Caki2 (cell line): ENCODE measurements around the gene GATB. TPM values are rescaled to one million over a fixed set of nuclear protein-coding genes. Genes with fewer than 3 reads are reported as not detected.
A peak's percentile ranks its signal among the peaks of the same experiment; 100 is the strongest.

Experiments used
- DNase-seq: peaks from one replicate; pipeline ENCODE4 v3.0.0-alpha.2; 2015; ENCODE audit warnings: low read depth
- in situ Hi-C: cut with HindIII; loops from 2 replicates; pipeline ENCODE4 v1.10.0; 2016; ENCODE audit warnings: low sequenced_read_pairs, low pct_unique_long_range_greater_than_20kb, mixed read lengths
- total RNA-seq: library from RNA; depleted of rRNA; stranded (reverse); fragments of >200 nt; shearing (Covaris generic); gene quantifications from 2 replicates; pipeline ENCODE4 v1.2.3, GENCODE V29; 2014; ENCODE audit warnings: low replicate concordance

Gene GATB
- total RNA-seq, 1 experiment from 2014 or later: 41.2 TPM

GRCh38 chr4:151689211-151689991 lies 71.4 kb downstream of the GATB start:
- DNase-seq: no peak
- in situ Hi-C loops: no loop called here

DNA sequence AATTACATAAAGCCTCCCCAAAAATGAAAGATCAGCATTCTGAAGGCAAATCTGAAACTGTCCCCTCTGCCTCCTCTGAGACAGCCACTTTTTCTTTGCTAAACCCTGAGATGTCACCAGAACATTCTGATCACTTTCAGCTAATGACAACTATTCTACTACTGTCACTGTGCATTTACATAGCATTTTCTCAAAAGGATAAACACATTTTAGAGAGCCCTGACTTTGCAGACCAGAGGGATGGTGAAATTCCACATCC lies 72.1 kb downstream of the GATB start:
- in situ Hi-C loops: no loop called here
- DNase-seq: no peak

DNA sequence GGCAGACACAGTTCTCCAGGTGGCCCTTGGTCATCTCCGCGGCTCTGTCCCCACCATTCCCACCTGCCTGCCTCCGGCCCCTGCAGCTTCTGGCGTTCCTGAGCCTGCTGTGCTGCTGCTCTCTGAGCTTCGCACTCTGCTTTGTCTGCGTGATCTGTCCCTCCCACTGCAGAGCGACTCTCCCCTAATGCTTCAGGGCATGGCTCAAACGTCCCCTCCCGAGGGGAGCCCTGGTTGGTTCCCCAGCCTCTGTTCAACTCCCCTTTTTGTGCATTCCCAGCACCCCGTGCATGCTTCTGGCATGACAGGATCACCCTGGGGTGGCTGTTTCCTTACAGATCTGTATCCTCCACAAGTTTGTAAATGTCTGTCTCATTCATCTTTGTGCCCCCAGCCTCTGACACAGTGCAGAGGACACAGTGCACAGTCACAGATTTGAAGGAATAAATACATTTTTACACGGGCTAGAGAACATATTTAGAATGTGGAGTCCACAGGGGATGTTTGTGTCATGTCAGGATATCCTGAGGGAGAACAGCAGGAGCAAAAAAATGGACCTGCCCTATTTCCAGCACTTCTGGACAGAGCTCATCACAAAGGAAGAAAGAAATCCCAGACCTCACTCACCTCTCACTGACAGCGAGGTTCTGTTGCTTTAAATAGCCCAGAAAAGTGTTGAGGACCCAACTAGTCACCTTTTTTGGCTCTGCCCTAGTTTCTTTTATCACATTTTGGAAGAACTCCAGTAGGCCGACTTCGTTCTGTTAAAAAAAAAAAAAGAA lies 72.6 kb downstream of the GATB start:
- no peak for DNase-seq

DNA sequence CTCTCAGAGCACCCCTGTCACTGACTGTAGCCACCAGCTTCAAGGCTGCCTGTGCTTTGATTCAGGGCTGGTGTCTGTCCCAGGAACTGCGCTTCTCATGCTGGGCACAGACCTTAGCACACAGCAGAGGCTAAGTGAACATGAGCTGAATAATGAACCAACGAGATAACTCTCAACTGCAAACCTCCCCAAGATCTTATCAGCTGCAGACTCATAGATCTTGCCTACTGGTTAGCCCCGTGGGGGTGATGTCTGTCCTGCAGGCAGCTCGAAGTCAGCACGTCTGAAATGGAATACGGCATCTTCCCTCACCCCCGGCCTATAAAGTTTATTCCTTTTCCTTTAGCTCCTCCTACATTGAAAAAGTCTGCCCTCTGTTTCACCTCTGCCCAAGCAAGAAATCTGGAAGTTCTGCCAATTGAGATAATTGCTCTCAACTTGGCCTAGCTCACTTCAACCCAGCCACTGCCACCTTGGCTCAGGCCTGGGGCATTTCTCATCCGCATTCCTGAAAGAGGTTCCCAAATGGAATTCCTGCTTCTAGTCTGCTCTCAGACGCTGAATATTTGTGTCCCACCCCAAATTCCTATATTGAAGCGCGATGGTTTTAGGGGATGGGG lies 73.7 kb downstream of the GATB start:
- in situ Hi-C loops: no loop called here
- no peak for DNase-seq

More for the DNA sequence above, 72.6 kb downstream of the GATB start:
- in situ Hi-C loops: no loop called here

GRCh38 chr4:151685303-151685702 lies 75.5 kb downstream of the GATB start:
- in situ Hi-C loops: no loop called here
- DNase-seq: no peak

DNA sequence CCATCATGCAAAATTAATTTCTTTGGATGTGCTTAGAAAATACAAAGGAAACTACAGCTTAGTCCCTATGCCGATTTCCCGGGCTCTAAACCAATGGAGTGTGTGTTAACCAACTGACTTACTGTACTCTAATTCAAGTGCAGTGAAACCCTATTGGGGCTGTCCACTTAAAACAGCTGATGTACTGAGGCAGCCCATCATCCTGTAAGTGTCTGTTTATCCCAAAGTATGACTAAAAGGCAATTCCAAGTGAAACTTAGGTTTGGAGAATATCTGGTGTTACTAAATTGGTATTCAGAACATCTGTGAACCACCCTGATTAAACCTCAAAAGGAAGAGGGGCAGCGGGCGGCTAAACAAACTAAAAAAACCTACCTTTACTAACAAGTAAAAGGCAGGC lies 79.7 kb downstream of the GATB start:
- in situ Hi-C loops: no loop called here

GRCh38 chr4:151679231-151679630 lies 81.6 kb downstream of the GATB start:
- in situ Hi-C loops: no loop called here

More for the DNA sequence above, 79.7 kb downstream of the GATB start:
- no peak for DNase-seq

DNA sequence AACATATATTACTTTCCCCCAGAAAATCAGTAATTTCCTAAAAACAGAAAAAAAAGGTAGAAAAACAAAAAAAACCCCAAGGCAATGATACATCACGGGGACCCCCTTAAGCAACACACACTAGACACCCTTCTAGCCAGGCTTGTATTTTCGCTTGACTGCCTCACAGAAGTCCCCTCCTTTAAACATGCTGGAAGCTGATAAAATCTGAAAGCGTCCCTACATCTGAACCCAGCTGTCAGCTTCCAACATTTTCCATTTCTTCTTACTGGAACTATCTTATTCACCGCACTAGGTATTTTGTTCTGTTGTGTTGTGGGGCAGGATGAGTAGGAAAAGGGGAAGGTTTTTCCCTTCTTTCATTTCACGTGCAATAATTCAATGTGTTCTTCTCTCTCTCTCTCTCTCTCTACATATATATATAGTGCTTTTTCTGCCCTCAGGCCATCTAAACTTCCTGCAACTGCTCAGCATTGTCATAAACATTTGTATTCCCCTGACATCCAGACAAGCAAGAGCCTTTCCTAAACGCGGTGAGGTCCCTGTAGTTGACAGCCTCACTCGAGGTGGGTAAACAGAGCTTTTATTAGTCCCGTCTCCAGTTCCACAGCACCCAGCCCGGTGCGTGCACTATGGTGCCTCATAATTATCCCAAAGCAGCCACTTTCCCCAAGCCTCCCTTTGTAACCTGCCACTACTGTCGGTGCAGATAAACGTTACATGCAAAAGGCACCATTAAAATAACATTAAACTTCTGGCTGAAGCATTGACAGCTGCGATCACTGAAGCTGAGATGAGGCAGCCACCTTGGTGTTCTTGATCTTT lies 82.5 kb downstream of the GATB start:
- no peak for DNase-seq
- in situ Hi-C loops: no loop called here

More at GRCh38 chr4:151679231-151679630, 81.6 kb downstream of the GATB start:
- DNase-seq: no peak

- in situ Hi-C loops: no loop called here
- no peak for DNase-seq
Observed at GRCh38 chr4:151677193-151677592, 83.6 kb downstream of the GATB start.

- in situ Hi-C loops: no loop called here
- DNase-seq: peak; percentile 50
Observed at GRCh38 chr4:151676301-151676700, 84.5 kb downstream of the GATB start.

- in situ Hi-C loops: no loop called here
- DNase-seq: peak; percentile 6
Observed at GRCh38 chr4:151675411-151675971, 85.3 kb downstream of the GATB start.

DNA sequence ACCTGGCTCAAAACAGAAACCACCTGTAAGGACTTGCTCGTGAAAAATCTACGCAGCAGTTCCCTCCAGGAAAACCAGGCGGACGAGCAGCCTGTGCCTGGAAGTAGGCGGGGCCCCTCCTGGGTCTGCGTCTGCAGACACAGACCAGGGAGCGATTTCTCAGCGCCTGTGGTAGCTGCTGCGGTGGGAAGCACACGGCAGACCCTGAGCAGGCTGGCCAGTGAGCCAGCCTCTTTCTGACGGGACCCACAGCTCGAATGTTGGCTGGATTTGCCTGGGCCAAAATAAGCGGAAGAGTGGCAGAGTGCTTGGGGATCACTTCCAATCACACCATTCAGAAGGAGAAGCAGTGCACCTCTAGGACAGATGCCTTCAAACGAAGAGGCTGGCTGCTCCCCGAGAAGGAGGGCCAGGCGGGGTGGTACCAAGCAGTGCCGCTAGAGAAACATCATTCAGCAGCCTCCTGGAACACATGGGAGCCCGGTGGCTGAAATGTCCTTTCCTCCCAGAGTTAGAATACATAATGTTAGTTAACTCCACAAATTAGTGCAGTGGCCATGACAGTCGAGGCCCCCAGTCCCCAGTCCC lies 85.9 kb downstream of the GATB start:
- no peak for DNase-seq
- in situ Hi-C loops: no loop called here

DNA sequence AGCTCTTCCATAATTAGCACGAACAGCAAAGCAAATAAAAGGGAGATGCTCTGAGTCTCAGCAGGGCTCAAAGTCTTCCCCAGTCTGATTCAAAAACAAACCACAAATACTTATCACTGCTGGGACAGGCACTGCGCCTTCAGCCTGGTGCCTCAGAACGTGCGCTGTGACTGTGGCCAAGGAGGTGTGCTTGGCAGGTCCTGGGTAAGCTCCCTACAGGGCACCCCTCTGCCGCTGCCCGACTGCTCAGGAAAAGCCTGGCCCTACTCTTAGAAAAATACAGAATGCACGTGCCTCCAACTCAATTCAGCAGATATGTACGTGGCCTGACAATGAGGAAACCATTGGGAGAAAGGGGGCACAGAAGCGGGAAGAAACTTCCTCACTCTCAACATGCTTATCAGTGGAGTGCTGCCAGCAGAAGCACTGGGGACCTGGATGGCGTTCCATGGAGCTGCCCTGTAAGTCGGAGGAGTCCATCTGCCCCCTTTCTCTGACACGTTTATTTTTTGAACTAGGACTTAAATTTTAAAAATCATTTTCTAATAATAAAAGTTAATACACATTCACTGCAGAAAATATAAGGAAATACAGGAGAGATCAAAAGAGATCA lies 86.8 kb downstream of the GATB start:
- in situ Hi-C loops: no loop called here
- no peak for DNase-seq

- in situ Hi-C loops: no loop called here
Observed at GRCh38 chr4:151672996-151673395, 87.8 kb downstream of the GATB start.

DNA sequence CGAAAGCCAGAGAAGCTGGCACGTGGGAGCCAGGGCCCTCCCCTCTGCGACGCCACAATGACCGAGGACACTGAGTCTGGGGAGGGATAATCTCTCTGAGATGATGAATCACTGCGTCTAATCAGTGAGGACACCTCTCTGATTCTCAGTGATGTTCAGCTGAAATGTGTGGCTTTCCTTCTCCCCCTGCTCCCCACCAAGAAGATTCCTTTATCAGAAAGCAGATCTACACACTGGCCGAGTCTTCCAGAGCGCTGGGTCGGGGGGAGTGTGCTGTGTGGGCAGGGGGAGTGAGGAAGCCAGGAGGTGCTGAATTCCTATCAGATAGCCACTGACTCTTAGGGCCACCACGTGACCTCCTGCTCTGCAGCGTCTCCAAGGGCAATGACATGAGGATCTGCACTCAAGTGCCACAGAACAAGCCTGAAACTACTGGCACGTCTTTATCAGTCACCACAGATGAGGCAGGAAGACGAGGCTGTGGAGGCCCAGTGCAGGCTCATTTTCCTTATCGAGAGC lies 89.2 kb downstream of the GATB start:
- DNase-seq: no peak
- in situ Hi-C loops: no loop called here

More at GRCh38 chr4:151672996-151673395, 87.8 kb downstream of the GATB start:
- no peak for DNase-seq

DNA sequence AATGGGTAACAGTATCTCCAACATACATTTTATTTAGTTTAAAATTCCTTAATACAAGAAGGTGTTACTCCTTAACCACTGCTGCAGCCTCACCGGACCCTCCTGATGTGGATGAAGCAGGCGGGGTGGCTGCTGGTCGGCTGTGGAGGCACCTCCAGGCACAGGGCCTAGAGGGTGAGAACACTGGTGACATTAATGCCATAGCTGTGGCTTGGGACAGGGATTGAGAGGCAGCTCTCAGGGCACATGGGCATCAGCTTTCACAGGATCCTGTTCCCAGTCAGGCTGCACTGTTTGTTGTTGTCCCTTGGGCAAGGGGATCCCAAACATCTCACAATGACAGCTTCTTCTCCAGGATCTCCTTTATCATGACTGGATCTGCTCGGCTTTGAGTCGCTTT lies 90.0 kb downstream of the GATB start:
- DNase-seq: no peak
- in situ Hi-C loops: no loop called here

DNA sequence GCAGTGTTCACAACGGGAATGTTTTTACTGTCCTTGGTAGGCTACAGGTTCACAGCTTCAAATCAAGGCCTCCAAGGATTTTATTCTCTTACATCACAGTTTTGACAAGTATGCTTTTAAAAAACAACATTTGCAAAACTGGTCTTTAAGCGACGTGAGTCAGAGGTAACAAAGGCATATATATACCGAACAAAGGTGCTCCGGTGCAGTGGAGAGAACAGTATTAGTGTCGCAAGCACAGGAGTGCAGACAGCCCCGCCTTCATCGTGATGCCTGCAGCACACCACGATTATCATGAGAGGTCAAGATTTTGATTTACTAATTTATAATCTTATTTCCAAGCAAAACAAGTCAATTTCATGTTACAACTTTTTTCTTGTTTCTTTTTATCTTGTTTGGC lies 90.8 kb downstream of the GATB start:
- in situ Hi-C loops: no loop called here
- no peak for DNase-seq
